WI38 (cell line): ENCODE data around the gene CD44.

ENCODE experiments used
- H3K4me3 ChIP-seq: 2 replicates; pipeline ENCODE4 v1.5.1; 2011; ENCODE audit warnings: low read depth, mild to moderate bottlenecking, control low read depth, low read length
- TF ChIP-seq, protein P1 (sequence below): IDR thresholded peaks from 2 replicates; pipeline ENCODE4 v1.5.1; 2012; ENCODE audit warnings: low read depth, mild to moderate bottlenecking, control low read depth, low read length

CD44 gene

DNA sequence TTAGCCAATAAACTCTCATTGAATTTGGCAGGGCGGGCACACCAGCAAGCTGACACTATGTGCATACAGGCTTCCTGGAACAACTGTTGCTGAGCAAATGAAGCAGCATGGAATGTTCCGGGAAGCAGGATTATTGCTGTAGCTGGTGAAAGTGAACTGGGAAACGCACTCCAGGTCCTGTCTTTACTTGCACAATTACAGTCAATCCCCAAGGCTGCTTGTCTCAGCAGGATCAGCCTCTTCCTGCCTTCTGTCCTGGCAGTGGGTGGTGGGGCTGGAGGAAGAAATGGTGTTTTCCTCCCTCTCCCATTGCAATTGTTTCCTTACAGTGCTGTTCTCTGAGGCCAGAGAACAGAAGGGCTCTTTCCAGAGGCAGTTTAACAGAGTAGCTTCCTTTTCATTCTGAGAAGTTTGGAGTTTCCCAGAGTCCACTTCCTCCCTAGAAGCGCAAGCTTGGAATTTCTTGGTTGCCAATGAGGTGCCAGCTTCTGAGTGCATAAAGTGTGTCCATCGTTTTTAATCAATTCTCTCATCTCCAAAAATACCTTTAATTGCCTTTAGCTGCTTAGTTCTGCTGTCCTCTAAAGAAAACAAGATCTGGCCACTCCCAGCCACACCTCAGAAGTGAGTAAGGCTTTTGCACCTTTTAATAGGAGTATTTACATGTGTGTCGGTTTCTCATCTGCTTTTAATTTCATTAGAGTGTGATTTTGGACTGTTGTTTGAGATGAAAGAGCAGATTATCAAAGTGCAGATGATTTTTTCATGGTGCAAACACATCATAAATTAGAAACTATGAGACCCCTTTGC is 19.9 kb downstream of the CD44 start:
- no peak overlapping the region for H3K4me3 ChIP-seq
- TF ChIP-seq, protein P1, sequence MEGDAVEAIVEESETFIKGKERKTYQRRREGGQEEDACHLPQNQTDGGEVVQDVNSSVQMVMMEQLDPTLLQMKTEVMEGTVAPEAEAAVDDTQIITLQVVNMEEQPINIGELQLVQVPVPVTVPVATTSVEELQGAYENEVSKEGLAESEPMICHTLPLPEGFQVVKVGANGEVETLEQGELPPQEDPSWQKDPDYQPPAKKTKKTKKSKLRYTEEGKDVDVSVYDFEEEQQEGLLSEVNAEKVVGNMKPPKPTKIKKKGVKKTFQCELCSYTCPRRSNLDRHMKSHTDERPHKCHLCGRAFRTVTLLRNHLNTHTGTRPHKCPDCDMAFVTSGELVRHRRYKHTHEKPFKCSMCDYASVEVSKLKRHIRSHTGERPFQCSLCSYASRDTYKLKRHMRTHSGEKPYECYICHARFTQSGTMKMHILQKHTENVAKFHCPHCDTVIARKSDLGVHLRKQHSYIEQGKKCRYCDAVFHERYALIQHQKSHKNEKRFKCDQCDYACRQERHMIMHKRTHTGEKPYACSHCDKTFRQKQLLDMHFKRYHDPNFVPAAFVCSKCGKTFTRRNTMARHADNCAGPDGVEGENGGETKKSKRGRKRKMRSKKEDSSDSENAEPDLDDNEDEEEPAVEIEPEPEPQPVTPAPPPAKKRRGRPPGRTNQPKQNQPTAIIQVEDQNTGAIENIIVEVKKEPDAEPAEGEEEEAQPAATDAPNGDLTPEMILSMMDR: no peak

DNA sequence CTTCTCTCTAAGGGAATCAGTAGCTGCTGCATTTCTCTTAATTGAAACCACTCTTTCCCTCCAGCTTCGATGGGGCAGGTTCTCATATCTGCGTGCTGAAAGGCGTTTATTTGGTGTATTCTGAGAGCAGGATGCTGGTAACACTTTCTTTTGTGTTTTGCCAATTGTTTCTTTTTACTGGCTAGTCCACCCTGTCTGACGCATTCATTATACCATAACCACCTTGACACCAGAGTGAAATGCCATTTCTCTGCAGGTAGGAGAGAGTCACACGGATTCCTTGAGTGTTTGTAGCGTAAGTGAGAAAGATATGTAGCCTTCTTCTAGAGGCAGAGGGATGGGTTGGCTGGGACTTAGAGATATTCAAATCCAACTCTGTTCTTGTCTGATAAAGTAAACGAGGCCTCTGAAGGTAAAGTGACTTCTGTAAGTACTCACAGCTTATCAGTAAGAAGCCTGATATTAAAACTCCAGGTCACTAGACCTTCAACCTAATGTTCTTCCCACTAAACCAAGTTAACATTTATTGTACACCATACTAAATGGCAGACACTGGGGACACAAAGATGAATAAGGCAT is 21.4 kb downstream of the CD44 start:
- TF ChIP-seq, protein P1: no peak

DNA sequence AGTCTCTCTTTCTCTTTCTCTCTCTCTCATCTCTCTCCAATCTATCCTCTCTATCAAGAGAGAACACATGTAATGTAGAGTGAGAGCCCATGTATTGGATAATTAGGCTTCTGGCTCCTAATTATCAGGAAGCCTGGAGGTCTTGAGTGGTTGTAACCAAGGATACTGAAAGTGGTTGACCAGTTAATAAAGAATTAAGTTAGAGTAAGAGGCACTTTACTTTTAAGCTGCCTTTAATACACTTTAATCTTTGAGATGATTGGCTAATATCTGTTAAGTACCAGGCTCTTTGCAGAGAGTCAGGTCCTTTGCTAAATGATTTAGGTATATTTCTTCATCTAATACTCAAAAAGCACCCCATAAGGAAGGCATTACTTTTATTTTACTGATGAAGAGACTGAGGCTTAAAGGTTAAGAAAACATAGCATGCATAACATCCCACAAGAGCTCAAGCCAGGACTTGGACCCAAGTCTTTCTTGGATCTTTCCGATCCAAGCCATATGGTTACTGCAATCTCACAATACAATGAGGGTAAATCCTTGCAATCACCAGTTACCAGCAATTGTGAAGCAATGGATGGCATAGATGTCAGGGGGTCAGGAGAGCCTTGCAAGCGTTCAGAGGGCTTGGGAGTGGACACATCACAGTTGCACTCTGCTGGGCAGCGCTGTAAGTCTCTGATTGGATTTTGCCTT is 22.1 kb downstream of the CD44 start:
- H3K4me3 ChIP-seq: no peak overlapping the region
- TF ChIP-seq, protein P1: no peak

More for the DNA sequence above, 21.4 kb downstream of the CD44 start:
- no peak overlapping the region for H3K4me3 ChIP-seq

DNA sequence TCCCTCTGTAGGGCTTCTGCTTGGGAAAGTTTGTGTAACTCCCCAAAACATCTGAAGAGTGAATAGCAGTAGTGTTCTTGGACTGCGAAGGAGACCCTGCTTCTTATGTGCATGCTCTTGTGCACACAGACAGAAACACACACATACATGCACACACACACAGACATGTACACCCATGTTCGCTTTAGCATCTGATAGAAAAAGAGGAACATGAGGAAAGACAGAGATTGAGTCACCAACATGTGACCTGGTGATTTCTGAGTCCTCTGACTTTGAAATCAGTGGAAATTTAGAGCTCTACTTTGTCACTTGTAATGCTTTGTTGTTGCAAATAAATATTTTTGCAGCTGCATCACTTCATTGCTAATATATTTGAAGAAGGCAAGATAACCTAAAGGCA is 23.8 kb downstream of the CD44 start:
- TF ChIP-seq, protein P1: no peak
- no peak overlapping the region for H3K4me3 ChIP-seq

DNA sequence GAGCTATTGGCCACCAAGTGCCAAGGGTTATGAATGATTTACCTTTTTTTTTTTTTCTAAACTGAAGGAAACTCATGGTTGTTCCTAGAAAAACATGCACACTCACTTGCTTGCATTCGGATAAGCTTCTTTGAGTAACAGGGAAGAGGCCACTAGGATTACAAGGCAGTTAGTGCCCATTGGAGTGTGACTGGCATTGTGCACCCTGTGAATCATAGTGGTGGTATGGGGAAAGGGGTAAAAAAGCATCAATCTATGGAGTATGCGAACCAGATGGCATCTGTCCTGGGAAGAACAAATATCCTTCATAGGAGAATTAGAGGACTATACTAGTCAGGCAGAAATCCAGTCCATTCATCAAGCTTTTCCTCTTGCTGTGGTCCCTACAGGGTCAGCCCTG is 24.2 kb downstream of the CD44 start:
- H3K4me3 ChIP-seq: no peak overlapping the region
- TF ChIP-seq, protein P1: no peak

DNA sequence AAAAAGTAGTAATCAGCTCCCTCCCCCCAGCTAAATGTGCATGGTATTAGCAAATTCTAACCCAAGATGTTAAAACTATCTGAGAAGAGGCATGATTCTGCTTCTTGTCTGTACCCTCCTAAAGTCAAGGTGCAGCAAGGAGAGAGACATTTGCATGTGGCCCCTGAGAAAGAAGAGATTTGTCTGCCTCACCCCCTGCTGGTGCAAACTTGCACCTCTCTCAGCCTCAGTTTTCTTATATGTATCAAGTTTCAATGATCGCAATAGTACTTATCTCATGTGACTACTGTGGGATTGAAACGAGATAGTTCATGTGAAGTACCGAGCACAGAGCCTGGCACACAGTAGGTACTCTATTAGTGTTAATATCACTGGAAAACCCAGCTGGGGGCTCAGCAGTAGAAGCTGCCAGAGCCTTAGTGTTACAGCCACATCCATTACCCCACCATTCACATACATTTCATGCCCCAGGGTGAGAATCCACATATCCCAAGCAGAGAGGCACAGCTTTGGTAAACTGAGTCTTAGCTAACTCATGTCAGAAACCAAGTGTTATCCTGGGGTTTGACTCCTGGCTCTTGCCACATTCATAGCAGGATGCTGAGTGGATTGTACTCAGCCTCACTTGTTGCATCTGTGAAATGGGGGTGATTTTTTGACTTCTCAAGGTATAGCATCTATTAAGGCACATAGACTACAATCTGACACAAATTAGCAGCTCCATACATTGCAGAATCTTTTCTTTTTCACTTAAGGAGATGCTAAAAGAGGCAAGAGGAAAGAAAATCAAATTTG is 24.9 kb downstream of the CD44 start:
- no peak overlapping the region for H3K4me3 ChIP-seq
- TF ChIP-seq, protein P1: no peak
